AG04450 (cell line): ENCODE results near the gene CTBP2. TPM values are rescaled to one million over a fixed set of nuclear protein-coding genes. Genes with fewer than 3 reads are reported as not detected.
A peak's percentile ranks its signal among the peaks of the same experiment; 100 is the strongest.

ENCODE experiments used
- CTCF ChIA-PET: fragments of 300-600, 350-600 bp; formaldehyde crosslinking; extraction: SDS; loops from one replicate; lab custom pipeline; 2022; ENCODE audit warnings: antibody characterized with exemption, inconsistent platforms; lab: Charles Lee
- POLR2A ChIA-PET: fragments of 350-600 bp; formaldehyde crosslinking; extraction: SDS; loops from one replicate; lab custom pipeline; 2021; ENCODE audit warnings: antibody characterized with exemption, inconsistent platforms; lab: Yijun Ruan, JAX
- DNase-seq: peaks from one replicate; pipeline ENCODE4 v3.0.0-alpha.2; 2011; ENCODE audit warnings: low read depth, low spot score
- H3K27ac ChIP-seq: one replicate; pipeline ENCODE4 v1.5.1; 2012; ENCODE audit warnings: low read depth, low read length, control low read depth
- H3K27me3 ChIP-seq: one replicate; pipeline ENCODE4 v1.6.0; 2012; ENCODE audit warnings: low read length; ENCODE audit not compliant: control insufficient read depth, insufficient read depth
- H3K4me3 ChIP-seq: 2 replicates; pipeline ENCODE4 v1.5.1; 2011; ENCODE audit warnings: mild to moderate bottlenecking, low read depth, low read length, control low read depth
- H3K9me3 ChIP-seq: 2 replicates; pipeline ENCODE4 v1.5.1; 2012; ENCODE audit warnings: low read length; ENCODE audit not compliant: control insufficient read depth, insufficient read depth
- polyA plus RNA-seq: library from polyadenylated mRNA; depleted of rRNA; stranded (reverse); fragments of >200 nt; gene quantifications from 2 replicates; pipeline ENCODE4 v1.2.3, GENCODE V29; 2011
- TF ChIP-seq, protein P1 (sequence below): IDR thresholded peaks from 2 replicates; pipeline ENCODE4 v1.5.1; 2011; ENCODE audit warnings: low read depth, low read length, control low read depth, inconsistent platforms

The CTBP2 gene
- polyA plus RNA-seq, 1 experiment = 52.5 TPM

DNA sequence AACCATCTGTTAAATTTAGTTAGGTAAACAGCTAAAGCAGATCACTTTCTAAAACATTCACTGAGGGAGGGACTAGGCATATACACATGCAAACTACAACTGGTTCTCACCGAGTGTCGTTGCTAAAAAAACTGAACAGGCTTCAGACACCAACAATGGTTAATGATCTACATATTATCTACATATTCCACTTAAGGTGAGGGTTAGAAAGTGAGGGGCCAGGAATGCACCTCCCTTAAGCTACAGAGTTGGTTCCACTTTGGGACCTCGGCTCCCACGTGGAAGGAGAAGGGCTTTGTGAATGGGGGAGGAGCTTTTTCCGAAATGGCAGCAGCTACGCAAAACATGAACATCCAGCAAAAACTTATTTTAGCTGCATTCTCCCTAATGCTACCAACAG is 5.8 kb downstream of the CTBP2 start:
- H3K4me3 ChIP-seq = no peak overlapping the region
- POLR2A ChIA-PET = no interaction called here
- H3K27me3 ChIP-seq = no peaks in the 10 kb centered on the region
- DNase-seq = no peak
- CTCF ChIA-PET = interaction anchor here (3.3 kb wide), 1 partner anchor 107 kb away, joined by 21 read pairs; no protein-coding TSS in a partner anchor
- H3K27ac ChIP-seq = no peak overlapping the region
- TF ChIP-seq, protein P1, sequence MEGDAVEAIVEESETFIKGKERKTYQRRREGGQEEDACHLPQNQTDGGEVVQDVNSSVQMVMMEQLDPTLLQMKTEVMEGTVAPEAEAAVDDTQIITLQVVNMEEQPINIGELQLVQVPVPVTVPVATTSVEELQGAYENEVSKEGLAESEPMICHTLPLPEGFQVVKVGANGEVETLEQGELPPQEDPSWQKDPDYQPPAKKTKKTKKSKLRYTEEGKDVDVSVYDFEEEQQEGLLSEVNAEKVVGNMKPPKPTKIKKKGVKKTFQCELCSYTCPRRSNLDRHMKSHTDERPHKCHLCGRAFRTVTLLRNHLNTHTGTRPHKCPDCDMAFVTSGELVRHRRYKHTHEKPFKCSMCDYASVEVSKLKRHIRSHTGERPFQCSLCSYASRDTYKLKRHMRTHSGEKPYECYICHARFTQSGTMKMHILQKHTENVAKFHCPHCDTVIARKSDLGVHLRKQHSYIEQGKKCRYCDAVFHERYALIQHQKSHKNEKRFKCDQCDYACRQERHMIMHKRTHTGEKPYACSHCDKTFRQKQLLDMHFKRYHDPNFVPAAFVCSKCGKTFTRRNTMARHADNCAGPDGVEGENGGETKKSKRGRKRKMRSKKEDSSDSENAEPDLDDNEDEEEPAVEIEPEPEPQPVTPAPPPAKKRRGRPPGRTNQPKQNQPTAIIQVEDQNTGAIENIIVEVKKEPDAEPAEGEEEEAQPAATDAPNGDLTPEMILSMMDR = no peak
- H3K9me3 ChIP-seq = peaks cover 2% of the 10 kb centered on the region; the same call in 1 of the 2 replicates

- Histone ChIP-seq H3K9me3 (peaks cover 2% of the 10 kb centered on the region; the same call in 1 of the 2 replicates), H3K27me3 (no peaks in the 10 kb centered on the region), H3K4me3 (no peak overlapping the region), H3K27ac (peak overlapping the region; percentile 31)
- POLR2A ChIA-PET = no interaction called here
- TF ChIP-seq, protein P1 = no peak
- no peak for DNase-seq
- CTCF ChIA-PET = interaction anchor here (1.5 to 3.3 kb wide), 2 partner anchors 106 to 154 kb away, joined by 3 to 21 read pairs; no protein-coding TSS in a partner anchor
Measured at GRCh38 chr10:125153703-125154490, 6.5 kb downstream of the CTBP2 start.

GRCh38 chr10:125152450-125153368 is 7.7 kb downstream of the CTBP2 start:
- H3K9me3 ChIP-seq = peaks cover 2% of the 10 kb centered on the region; the same call in 1 of the 2 replicates
- DNase-seq = no peak
- TF ChIP-seq, protein P1 = no peak
- H3K27ac ChIP-seq = no peak overlapping the region
- no peaks in the 10 kb centered on the region for H3K27me3 ChIP-seq
- ChIA-PET CTCF (interaction anchor here (1.5 to 3.3 kb wide), 2 partner anchors 105 to 153 kb away, joined by 3 to 21 read pairs; no protein-coding TSS in a partner anchor), POLR2A (no interaction called here)
- no peak overlapping the region for H3K4me3 ChIP-seq

- Histone ChIP-seq H3K27ac (no peak overlapping the region), H3K4me3 (no peak overlapping the region), H3K9me3 (peaks cover 2% of the 10 kb centered on the region; the same call in 1 of the 2 replicates), H3K27me3 (no peaks in the 10 kb centered on the region)
- ChIA-PET POLR2A (no interaction called here), CTCF (interaction anchor here (1.5 kb wide), 1 partner anchor 152 kb away, joined by 3 read pairs; no protein-coding TSS in a partner anchor)
- TF ChIP-seq, protein P1 = no peak
- no peak for DNase-seq
Measured at GRCh38 chr10:125151553-125152449, 8.6 kb downstream of the CTBP2 start.
